ENCODE results near the gene KIAA1671. TPM values are rescaled to one million over a fixed set of nuclear protein-coding genes. Genes with fewer than 3 reads are reported as not detected.
"Not testable (repeated sequence)": the region's sequence is repeated elsewhere in the genome, so short reads cannot be mapped to it uniquely, and the experiment has no call there.

The KIAA1671 gene
- total RNA-seq, 4 donors from 2014 or later, result 20.9 to 41.8 (median 28.4) TPM

- ATAC-seq, result no peak
Observed at GRCh38 chr22:25228822-25229221, 276.3 kb downstream of the KIAA1671 start.

GRCh38 chr22:25230760-25231159 is 278.2 kb downstream of the KIAA1671 start:
- not testable (repeated sequence) for H3K9me3 ChIP-seq, H3K4me3 ChIP-seq, H3K4me1 ChIP-seq, H3K27ac ChIP-seq, H3K36me3 ChIP-seq, ATAC-seq
- peaks cover 50% of the 10 kb centered on the region for H3K27me3 ChIP-seq
- WGBS, 2 donors (ENCODE audit: low coverage in 1 of 2), result 68 to 75% methylated on average over 1 to 2 of the region's 2 CpGs

More at GRCh38 chr22:25228822-25229221, 276.3 kb downstream of the KIAA1671 start:
- Histone ChIP-seq H3K4me3 (no peak overlapping the region), H3K9me3 (no peaks in the 10 kb centered on the region), H3K27ac (no peak overlapping the region), H3K36me3 (no peaks in the 10 kb centered on the region), H3K4me1 (no peaks in the 10 kb centered on the region), H3K27me3 (peaks cover 44% of the 10 kb centered on the region)
- 83 to 88% methylated on average over 9 to 13 of the region's 13 CpGs for WGBS, 2 donors (ENCODE audit: low coverage in 1 of 2)
- TF ChIP-seq CTCF (IDR thresholded peaks at IDR 0.05) (no peak), POLR2AphosphoS5 (IDR thresholded peaks at IDR 0.05) (no peak), EP300 (IDR thresholded peaks at IDR 0.05) (no peak), POLR2A (IDR thresholded peaks at IDR 0.05) (no peak)

GRCh38 chr22:25232301-25232700 is 279.8 kb downstream of the KIAA1671 start:
- no peak overlapping the region for H3K27ac ChIP-seq
- TF ChIP-seq POLR2A (IDR thresholded peaks at IDR 0.05) (no peak), CTCF (IDR thresholded peaks at IDR 0.05) (no peak), POLR2AphosphoS5 (IDR thresholded peaks at IDR 0.05) (no peak), EP300 (IDR thresholded peaks at IDR 0.05) (no peak)
- no peaks in the 10 kb centered on the region for H3K9me3 ChIP-seq
- no peaks in the 10 kb centered on the region for H3K36me3 ChIP-seq
- H3K27me3 ChIP-seq, result peaks cover 66% of the 10 kb centered on the region
- 78 to 82% methylated on average over 3 to 4 of the region's 5 CpGs for WGBS, 2 donors (ENCODE audit: low coverage in 1 of 2)
- H3K4me1 ChIP-seq, result no peaks in the 10 kb centered on the region
- no peak for ATAC-seq
- no peak overlapping the region for H3K4me3 ChIP-seq

GRCh38 chr22:25233706-25234105 is 281.2 kb downstream of the KIAA1671 start:
- H3K9me3 ChIP-seq, H3K36me3 ChIP-seq, ATAC-seq, H3K4me3 ChIP-seq, H3K27ac ChIP-seq, H3K4me1 ChIP-seq: not testable (repeated sequence)
- H3K27me3 ChIP-seq, result peaks cover 78% of the 10 kb centered on the region

- H3K4me1 ChIP-seq, result no peaks in the 10 kb centered on the region
- H3K27ac ChIP-seq, result no peak overlapping the region
- no peaks in the 10 kb centered on the region for H3K9me3 ChIP-seq
- H3K36me3 ChIP-seq, result no peaks in the 10 kb centered on the region
- TF ChIP-seq EP300 (IDR thresholded peaks at IDR 0.05) (no peak), CTCF (IDR thresholded peaks at IDR 0.05) (peak in 3 of 4 experiments; percentile 40 to 55 (median 41))
- WGBS, 2 donors (ENCODE audit: low coverage in 1 of 2), result 31% methylated on average over 9 to 10 of the region's 30 CpGs
- peak; percentile 66 for ATAC-seq
- peaks cover 83% of the 10 kb centered on the region for H3K27me3 ChIP-seq
- H3K4me3 ChIP-seq, result no peak overlapping the region
Observed at GRCh38 chr22:25235547-25236290, 283.2 kb downstream of the KIAA1671 start.

GRCh38 chr22:25236417-25236816 is 283.9 kb downstream of the KIAA1671 start:
- no peak for ATAC-seq
- no peak overlapping the region for H3K27ac ChIP-seq
- H3K27me3 ChIP-seq, result peaks cover 76% of the 10 kb centered on the region
- no peaks in the 10 kb centered on the region for H3K9me3 ChIP-seq
- H3K4me3 ChIP-seq, result no peak overlapping the region
- TF ChIP-seq POLR2A (IDR thresholded peaks at IDR 0.05) (no peak), EP300 (IDR thresholded peaks at IDR 0.05) (no peak), CTCF (IDR thresholded peaks at IDR 0.05) (no peak), POLR2AphosphoS5 (IDR thresholded peaks at IDR 0.05) (no peak)
- no peaks in the 10 kb centered on the region for H3K36me3 ChIP-seq
- no peaks in the 10 kb centered on the region for H3K4me1 ChIP-seq
- WGBS, 2 donors (ENCODE audit: low coverage in 1 of 2), result 76 to 78% methylated on average over 4 to 6 of the region's 6 CpGs

Data from gastroesophageal sphincter (tissue), 4 donors.